HG03175 (cell line): ENCODE data around the gene BAHCC1.

Source experiments
- ATAC-seq: cut with Tn5 transposase; IDR thresholded peaks from one replicate; pipeline ENCODE4 v1.9.1; 2021; ENCODE audit warnings: mild to moderate bottlenecking, moderate library complexity; ENCODE audit not compliant: unreplicated experiment

The BAHCC1 gene

DNA sequence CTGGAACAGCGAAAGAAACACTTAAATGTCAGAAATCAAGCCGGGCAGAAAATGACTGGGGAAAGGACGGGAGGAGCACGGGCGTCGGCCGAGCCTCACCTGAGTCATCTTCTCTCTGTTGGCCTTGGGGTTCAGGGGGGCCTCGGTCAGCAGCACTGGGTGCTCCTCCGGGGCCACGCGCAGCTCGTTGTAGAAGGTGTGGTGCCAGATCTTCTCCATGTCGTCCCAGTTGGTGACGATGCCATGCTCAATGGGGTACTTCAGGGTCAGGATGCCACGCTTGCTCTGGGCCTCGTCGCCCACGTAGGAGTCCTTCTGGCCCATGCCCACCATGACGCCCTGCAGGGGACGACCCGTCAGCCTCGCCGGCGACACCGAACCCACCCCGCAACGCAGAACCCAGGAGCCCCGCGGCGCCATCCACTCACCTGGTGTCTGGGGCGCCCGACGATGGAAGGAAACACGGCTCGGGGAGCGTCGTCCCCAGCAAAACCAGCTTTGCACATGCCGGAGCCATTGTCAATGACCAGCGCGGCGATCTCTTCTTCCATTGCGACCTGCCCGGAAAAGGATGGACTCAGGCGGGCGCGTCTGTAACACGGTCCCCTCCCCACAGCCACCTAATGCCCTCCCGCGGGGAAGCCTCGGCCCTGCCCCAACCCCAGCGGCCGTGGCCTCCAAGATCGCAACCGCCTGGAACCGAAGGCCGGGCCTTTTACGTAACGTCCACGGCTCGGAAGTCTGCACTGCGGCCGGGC is 116.7 kb downstream of the BAHCC1 start:
- ATAC-seq, result no peak

DNA sequence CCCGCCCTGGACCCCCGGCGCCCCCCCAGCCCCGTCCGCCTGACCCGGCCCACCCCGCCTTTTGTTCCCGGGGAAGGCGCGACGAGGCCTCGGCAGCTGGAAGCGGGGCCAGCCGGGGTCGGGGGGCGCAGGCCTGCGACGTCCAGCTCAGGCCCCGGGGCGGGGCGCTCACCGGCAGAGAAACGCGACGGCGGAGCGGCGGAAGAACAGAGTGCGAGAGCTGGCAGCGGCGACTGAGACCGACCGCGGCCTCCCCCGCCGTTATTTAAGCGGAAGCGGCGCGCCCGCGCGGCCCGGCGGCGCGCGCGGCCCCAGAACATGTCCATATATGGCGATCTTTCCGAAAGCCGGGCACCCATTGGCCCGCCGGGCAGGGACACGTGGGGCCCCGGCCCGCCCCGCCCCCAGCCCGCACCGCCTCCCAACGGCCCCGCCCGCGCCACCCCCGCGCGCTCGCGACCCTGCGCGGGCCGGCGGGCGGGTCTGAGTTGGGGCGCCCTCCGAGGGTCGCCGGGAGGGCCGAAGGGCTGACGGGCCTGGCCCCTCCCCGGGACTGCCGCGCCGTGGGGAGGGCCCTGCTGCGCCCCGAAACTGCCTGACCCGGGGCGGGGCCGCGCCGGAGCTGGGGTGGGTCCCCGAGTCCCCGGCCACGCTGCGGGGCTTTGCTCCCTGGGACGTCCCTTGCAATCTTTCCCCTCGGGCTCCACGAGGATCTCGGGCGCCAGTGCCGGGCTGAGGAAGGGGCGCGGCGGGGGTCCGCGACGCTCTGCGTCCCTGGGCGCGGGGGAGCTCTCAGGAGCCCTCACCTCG is 117.5 kb downstream of the BAHCC1 start, which contains the start of gene ACTG1:
ACTG1 (minus strand) TSS at position 238 of the 810 bp plus-strand sequence. CDS start 445 bp downstream, outside the sequence.
- peak; percentile 42 for ATAC-seq

DNA sequence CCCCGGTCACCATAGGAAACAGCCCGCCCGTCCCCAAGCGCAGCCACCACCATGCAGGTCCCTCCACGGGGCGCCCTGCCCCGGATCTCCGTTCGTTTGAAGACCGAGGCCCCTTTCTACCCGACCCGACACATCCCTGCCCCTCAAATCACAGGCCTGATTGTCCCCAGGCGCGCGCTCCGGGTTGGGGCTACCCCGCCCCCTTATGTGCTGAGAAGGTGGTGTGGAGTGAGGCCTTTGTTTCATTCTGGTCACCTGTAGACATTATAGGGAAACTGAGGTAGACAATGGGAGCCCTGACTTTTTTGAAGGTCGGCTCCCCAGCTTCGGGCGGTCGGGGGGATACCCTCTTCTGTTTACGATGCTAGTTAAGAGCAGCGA is 118.1 kb downstream of the BAHCC1 start:
- no peak for ATAC-seq

DNA sequence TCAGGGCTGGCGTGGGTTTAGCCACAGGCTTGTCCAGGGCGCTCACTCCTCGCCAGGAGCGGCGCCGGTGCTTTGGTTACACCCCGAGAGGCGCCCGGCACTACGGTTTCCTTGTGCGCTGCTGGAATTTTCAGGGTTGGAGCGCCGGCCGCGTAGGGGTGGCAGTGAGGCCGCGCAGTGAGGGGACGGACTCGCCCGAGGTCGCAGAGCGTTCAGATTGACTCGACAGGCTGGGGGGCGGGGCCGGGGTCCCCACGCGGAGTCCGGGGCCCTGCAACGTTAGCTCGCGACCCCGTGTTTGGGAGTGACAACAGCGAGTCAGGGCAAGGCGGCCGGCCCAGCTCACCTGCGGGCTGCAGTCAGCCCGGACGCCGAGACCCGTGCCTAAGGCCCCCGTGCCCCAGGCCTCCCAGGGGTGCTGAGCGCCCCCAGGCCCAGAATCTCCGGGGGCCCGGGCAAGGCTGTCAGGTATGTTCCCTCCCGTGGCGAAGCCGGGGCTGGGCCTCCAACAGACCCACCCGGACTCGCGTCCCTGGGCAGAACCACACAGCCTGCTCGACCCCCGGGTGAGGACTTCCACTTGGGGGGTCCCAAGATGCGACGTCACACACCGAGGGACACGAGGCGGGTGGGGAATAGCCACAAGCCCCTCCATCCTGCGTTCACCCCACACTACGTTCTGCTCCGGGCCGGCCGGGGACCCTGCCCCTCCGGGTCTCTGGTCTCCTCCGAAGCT is 118.7 kb downstream of the BAHCC1 start:
- no peak for ATAC-seq

DNA sequence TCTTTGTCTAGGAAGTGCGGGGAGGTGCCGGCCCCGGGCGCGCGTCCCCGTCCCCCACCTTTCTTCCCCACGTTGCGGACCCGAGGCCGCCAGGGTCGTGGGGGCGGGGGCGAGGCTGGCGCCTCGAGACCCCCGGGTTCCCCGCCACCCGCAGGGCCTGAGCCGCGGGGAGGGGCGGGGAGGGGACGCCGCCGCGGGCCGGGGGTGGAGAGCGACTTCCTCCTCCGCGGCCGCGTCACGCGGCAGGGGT is 119.2 kb downstream of the BAHCC1 start:
- ATAC-seq, result no peak

DNA sequence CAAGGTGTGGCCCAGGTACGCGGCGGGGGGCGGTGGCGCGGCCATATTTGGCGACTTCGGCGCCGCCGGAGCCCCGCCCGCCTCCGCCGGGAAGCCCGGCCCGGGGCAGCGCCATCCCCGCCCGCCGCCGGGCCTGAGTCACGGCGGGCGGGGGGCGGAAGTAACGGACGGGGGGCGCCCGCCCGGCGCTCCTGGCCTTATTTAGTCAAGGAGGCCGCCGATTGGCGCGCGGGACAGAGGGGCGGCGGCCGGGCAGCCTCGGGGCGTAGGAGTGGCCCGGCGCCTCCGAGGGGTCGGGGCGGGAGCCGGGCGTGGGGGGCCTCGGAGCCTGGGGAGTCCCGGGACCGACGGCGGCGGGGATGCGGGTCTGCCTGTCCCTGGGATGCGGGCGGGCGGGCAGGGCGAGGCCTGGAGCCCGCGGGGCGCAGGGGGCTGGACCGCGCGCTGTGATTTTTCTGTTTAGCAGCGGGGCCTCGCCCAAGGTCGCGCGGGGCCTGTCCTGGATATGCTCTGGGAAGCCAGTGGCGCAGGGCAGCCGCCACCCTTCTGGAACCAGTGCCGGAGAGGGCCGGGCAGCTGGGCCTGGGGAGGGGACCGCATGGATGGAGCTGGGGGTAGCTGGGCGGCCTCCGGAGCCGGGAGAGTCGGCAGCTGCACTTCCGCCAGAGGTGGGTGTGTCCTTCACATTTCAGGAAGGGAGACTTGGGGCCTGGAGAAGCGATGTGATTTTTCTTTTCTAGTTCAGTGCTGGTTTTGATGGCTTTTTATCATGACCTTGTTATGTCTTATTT is 119.7 kb downstream of the BAHCC1 start:
- ATAC-seq, result no peak

DNA sequence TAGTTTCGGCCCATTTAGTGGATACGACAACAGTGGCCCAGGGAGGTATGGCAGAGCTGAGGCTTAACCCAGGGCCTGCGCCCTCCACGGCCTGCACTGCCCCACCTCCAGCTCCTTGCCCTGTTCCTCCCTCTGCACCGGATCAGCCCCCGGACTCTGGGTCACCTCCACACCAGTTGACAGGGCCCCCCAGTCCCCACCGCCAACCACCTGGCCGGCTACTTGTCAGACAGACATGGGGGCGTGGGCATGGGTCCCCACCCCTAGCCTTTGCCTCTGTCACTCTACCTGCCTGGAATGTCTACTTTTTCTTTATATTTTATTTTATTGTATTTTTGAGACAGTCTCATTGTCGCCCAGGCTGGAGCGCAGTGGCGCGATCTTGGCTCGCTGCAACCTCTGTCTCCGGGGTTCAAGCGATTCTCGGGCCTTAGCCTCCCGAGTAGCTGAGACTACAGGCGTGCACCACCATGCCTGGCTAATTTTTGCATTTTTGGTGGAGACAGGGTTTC is 120.3 kb downstream of the BAHCC1 start:
- no peak for ATAC-seq
